Measurements from ENCODE around the gene MYH11.

MYH11 gene

DNA sequence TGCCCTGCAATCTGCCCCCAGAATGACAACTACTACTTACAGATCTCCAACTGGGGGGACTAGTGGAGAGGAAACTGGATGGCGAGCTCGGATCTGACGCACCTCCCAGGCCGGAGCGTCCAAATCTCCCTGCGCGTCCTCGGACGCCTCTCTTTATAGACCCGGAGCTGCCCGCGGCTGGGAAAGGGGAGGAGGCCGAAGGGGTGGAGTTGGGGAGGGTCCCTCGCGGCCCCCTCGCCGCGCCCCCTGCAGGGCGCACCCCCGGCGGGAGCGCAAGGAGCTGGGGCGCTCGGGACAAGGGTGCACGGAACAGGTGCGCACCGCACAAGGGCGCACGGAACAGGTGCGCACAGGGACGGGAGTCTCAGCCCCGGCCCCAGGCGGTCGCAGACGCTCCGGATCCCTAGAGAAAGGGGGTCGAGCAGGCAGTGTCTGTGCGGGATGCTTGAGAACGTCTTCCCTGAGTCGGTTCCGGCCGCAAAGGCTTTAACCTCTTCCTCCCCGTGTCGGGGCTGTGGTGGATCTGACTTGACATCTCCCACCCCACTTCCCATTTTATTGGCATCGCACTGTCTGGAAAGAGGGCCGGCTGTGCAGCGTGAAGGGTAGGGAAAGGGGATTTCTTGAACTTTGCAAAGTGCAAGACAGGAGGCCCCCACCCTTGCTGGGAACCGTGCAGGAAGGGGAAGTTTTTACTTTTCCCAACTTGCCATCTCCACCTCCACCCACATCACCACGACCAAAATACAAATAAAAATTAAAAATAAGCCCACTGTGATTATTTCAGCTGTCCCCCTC lies at the start of gene MYH11:
Gene MYH11 (minus strand): TSS at position 128 of the 798 bp plus-strand sequence. CDS start 18,776 bp downstream, outside the sequence.
- Mint-ChIP-seq H3K9me3 (no peaks in the 10 kb centered on the region), H3K36me3 (no peaks in the 10 kb centered on the region), H3K4me1 (peaks cover 14% of the 10 kb centered on the region), H3K4me3 (peak within 1 kb of the TSS; percentile 68), H3K27me3 (peaks cover 10% of the 10 kb centered on the region), H3K27ac (no peak within 1 kb of the TSS)
- DNase-seq (ENCODE audit: low spot score in 2 of 2) (no peak), ATAC-seq (ENCODE audit: low read depth) (no peak)

DNA sequence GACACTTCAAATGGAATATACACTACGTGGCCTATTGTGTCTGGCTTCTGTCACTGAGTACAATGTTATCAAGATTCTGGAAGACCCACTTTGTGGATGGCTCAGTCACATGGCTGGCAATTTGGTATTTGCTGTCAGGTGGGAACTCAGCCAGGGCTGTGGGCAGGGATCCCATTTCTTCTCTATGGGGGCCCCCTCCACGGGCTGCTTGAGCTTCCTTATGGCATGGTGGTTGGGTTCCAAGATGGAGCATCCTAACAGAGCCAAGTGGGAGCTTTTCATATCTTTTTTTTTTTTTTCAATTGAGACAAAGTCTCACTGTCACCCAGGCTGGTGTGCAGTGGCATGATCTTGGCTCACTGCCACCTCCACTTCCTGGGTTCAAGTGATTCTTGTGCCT lies 49.6 kb upstream of the MYH11 start:
- Mint-ChIP-seq H3K9me3 (peaks cover 1% of the 10 kb centered on the region), H3K4me1 (peaks cover 8% of the 10 kb centered on the region), H3K36me3 (peaks cover 2% of the 10 kb centered on the region), H3K4me3 (no peak overlapping the region), H3K27ac (no peak overlapping the region), H3K27me3 (peaks cover 3% of the 10 kb centered on the region)
- ATAC-seq (ENCODE audit: low read depth) (no peak), DNase-seq (ENCODE audit: low spot score in 2 of 2) (no peak)

DNA sequence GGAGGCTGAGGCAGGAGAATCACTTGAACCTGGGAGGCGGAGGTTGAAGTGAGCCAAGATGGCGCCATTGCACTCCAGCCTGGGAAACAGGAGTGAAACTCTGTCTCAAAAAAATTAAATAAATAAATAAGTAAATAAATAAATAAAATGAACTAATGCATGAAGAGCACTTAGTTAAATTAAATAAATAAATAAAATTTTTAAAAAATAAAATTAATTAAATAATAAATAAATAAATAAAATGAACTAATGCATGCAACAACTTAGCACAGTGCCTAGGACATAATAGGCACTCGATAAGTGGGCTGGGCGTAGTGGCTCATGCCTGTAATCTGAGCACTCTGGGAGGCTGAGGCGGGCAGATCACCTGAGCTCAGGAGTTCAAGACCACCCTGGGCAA lies 47.1 kb upstream of the MYH11 start:
- peaks cover 1% of the 10 kb centered on the region for H3K9me3 Mint-ChIP-seq
- H3K4me1 Mint-ChIP-seq = peaks cover 11% of the 10 kb centered on the region
- DNase-seq (ENCODE audit: low spot score in 2 of 2) (no peak), ATAC-seq (ENCODE audit: low read depth) (no peak)
- H3K27ac Mint-ChIP-seq = no peak overlapping the region
- peaks cover 3% of the 10 kb centered on the region for H3K27me3 Mint-ChIP-seq
- no peak overlapping the region for H3K4me3 Mint-ChIP-seq
- H3K36me3 Mint-ChIP-seq = peaks cover 2% of the 10 kb centered on the region

DNA sequence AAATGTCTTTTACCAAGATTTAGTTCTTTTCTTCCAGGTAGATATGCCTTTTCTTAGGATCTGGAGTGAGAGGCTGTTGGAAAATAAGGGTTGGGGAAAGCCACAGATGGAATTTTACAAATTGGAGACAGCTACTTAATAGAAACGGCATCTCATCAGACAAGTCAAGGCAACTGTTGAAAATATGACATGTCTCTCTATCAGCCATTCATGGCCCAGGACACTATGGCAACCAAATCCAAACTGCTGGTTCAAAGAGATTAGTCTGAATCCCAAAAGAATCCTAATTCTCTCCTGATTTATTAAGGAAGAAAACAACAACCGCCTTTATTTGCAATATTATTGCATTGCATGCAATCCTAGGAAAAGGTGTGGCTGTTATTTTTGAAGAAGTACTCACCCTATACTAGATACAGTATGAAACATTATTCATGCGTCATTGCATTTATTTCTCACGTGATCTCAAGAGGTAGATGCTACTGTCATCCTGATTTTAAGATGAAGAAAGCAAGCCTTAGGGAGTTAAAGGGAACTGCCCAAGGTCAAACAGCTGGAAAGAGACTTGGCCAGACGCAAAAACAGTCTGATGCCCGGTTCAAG lies 44.2 kb upstream of the MYH11 start:
- ATAC-seq (ENCODE audit: low read depth) = no peak
- H3K36me3 Mint-ChIP-seq = no peaks in the 10 kb centered on the region
- H3K4me1 Mint-ChIP-seq = peaks cover 13% of the 10 kb centered on the region
- H3K27ac Mint-ChIP-seq = no peak overlapping the region
- H3K27me3 Mint-ChIP-seq = peaks cover 3% of the 10 kb centered on the region
- no peak overlapping the region for H3K4me3 Mint-ChIP-seq
- no peak for DNase-seq (ENCODE audit: low spot score in 2 of 2)
- H3K9me3 Mint-ChIP-seq = no peaks in the 10 kb centered on the region

DNA sequence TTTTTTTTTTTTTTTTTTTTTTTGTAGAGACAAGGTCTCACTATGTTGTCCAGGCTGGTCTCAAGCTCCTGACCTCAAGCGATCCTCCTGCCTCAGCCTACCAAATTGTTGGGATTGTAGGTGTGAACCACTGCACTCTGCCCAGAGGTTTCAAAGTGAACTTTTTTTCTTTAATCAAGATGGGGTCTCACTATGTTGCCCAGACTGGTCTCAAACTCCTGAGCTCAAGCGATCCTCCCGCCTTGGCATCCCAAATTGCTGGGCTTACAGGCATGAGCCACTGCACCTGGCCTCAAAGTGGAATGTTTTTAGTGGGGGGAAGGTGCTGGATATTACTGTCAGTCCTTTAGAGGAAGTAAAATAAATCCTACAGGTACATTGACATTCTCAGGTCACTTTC lies 43.5 kb upstream of the MYH11 start:
- ATAC-seq (ENCODE audit: low read depth) = no peak
- Mint-ChIP-seq H3K27ac (no peak overlapping the region), H3K27me3 (peaks cover 3% of the 10 kb centered on the region)

DNA sequence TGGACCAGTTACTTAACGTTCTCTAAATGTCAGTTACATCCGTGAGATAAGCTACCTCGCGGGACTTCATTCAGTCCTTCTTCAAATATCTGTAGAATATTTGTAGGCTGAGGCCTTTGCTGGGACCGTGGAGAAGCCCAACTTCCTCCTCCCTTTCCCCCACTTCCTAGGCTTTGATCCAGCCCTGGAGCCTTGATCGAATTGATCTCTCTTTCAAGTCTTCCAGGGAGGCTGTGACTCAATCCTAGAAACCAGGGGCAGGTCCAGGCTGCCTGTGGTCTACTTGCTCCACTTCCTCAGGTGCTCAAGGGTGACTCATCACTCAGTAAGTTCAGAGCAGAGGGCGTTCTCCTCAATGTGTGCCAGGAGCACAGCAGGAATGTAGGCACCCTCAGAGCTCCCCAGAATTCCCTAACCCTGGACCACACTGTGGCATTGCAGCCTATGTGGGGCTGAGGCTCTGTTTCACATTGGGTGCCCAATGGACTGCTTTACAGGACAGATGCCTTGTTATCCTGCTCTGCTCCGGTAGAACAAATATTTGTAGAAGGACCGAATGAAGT lies 42.8 kb upstream of the MYH11 start:
- Mint-ChIP-seq H3K36me3 (no peaks in the 10 kb centered on the region), H3K27ac (no peak overlapping the region), H3K4me3 (no peak overlapping the region), H3K9me3 (no peaks in the 10 kb centered on the region), H3K4me1 (peaks cover 13% of the 10 kb centered on the region), H3K27me3 (peaks cover 2% of the 10 kb centered on the region)
- ATAC-seq (ENCODE audit: low read depth) = no peak
- no peak for DNase-seq (ENCODE audit: low spot score in 2 of 2)

More for the DNA sequence above, 43.5 kb upstream of the MYH11 start:
- no peaks in the 10 kb centered on the region for H3K36me3 Mint-ChIP-seq
- no peak overlapping the region for H3K4me3 Mint-ChIP-seq
- DNase-seq (ENCODE audit: low spot score in 2 of 2) = no peak
- no peaks in the 10 kb centered on the region for H3K9me3 Mint-ChIP-seq
- peaks cover 13% of the 10 kb centered on the region for H3K4me1 Mint-ChIP-seq

DNA sequence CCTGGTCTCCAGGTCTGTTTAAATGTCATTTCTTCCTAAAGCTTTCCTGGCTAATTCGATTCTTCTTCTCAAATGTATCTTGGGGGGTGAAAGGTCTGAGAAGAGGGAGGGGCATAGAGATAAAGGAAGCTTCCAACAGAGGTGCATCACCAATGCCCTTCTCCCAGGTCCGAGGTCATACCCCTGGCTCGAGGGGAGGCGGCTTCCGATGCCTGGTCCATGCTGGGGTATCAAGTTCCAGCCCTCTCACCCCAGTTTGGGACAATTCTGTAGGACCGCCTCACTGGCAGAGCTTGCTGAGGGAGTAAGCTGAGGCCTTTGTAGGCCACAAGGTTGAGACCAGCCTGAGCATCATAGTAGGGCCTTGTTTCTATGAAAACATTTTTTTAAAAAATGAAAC lies 41.8 kb upstream of the MYH11 start:
- H3K27ac Mint-ChIP-seq = peak overlapping the region; percentile 53

DNA sequence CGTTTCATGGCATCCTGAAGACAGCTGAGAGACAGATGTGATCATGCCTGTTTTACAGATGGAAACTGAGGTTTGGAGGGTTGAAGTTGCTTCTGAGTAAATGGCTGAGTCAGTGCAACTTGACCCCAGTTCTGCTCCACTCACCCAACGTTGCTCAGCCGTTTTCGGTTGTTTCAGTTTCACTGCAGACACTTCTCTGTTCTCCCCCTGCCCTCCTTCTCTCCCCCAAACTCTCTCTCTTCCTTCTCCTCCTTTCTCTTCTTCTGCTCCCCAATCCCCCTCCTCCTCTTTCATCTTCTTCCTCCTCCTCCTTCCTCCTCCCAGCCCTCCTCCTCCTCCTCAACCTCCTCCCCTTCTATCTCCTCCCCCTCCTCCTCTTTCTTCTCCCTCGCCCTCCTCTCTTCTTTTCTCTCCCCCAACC lies 41.0 kb upstream of the MYH11 start:
- no peaks in the 10 kb centered on the region for H3K9me3 Mint-ChIP-seq
- H3K27ac Mint-ChIP-seq = peak overlapping the region; percentile 53
- DNase-seq (ENCODE audit: low spot score in 2 of 2) (no peak), ATAC-seq (ENCODE audit: low read depth) (peak; percentile 79)
- no peaks in the 10 kb centered on the region for H3K36me3 Mint-ChIP-seq
- peak overlapping the region; percentile 76 for H3K4me3 Mint-ChIP-seq
- no peaks in the 10 kb centered on the region for H3K27me3 Mint-ChIP-seq
- H3K4me1 Mint-ChIP-seq = peaks cover 13% of the 10 kb centered on the region

More for the DNA sequence above, 41.8 kb upstream of the MYH11 start:
- H3K4me3 Mint-ChIP-seq = peak overlapping the region; percentile 76
- DNase-seq (ENCODE audit: low spot score in 2 of 2) (no peak), ATAC-seq (ENCODE audit: low read depth) (no peak)
- no peaks in the 10 kb centered on the region for H3K27me3 Mint-ChIP-seq
- no peaks in the 10 kb centered on the region for H3K36me3 Mint-ChIP-seq
- H3K9me3 Mint-ChIP-seq = no peaks in the 10 kb centered on the region
- peaks cover 13% of the 10 kb centered on the region for H3K4me1 Mint-ChIP-seq

DNA sequence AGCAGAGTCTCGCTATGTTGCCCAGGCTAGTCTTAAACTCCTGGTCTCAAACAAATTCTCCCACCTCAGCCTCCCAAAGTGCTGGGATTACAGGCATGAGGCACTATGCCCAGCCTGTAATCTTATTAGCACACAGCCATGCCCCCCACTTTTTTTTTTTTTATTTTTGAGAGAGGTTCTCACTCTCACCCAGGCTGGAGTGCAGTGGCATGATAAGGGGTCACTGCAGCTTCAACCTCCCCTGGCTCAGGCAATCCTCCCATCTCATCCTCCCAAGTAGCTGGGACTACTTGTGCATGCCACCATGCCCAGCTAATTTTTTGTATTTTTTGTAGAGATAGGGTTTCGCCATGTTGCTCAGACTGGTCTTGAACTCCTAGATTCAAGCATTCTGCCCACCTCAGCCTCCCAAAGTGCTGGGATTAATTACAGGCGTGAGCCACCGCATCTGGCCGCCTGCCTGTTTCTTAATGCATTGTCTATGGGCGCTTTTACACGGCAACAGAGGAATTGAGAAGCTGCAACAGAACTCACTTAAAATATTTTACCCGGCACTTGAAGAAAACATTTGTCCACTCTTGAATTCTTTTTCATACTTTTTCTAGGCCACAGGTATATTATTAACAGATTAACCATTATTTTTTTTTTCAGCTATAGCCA lies 40.4 kb upstream of the MYH11 start:
- Mint-ChIP-seq H3K4me3 (no peak overlapping the region), H3K9me3 (no peaks in the 10 kb centered on the region), H3K36me3 (no peaks in the 10 kb centered on the region), H3K4me1 (peaks cover 13% of the 10 kb centered on the region), H3K27me3 (no peaks in the 10 kb centered on the region), H3K27ac (no peak overlapping the region)
- DNase-seq (ENCODE audit: low spot score in 2 of 2) (no peak), ATAC-seq (ENCODE audit: low read depth) (no peak)

DNA sequence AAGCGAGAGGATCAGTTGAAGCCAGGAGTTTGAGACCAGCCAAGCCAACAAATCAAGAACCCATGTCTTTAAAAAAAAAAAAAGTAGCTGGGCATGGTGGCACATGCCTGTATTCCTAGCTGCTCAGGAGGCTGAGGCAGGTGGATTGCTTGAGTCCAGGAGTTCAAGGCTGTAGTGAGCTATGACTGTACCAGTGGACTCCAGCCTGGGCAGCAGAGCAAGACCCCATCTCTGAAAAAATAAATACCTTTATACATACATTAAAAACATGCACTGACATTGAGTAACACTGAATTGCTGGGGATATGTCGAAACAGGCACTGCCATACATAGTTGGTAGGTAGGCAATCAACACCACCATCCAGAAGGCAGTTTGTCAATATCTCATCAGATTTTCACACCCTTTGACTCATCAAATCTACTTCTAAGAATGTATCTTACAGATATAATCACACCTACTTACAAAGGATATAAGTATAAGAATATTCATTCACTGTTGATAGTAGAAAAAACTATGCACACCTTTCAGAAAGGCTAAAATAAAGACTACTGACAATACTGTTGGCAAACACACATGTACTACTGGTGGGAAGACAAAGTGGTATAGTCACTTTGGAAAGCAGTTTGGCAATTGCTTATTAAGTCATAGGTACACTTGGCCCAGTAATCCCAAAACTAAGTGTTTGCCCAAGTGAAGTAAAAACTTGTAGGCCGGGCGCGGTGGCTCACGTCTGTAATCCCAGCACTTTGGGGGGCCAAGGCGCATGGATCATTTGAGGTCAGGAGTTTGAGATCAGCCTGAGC lies 37.9 kb upstream of the MYH11 start:
- ATAC-seq (ENCODE audit: low read depth) = no peak
- H3K27ac Mint-ChIP-seq = no peak overlapping the region

DNA sequence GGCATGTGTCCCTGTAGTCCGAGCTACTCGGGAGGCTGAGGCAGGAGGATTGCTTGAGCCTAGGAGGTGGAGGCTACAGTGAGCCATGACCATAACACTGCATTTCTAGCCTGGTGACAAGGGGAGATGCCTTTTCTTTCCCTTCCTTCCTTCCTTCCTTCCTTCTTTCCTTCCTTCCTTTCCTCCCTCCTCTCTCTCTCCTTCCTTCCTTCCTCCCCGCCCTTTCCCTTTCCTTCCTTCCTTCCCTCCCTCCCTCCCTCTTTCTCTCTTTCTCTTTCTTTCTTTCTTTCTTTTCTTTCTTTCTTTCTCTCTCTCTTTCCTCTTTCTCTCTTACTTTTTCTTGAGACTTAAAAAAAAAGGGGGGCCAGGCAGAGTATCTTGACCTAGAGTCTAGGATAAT lies 34.7 kb upstream of the MYH11 start:
- Mint-ChIP-seq H3K27ac (no peak overlapping the region), H3K4me3 (no peak overlapping the region), H3K36me3 (peaks cover 1% of the 10 kb centered on the region), H3K27me3 (no peaks in the 10 kb centered on the region), H3K4me1 (peaks cover 13% of the 10 kb centered on the region), H3K9me3 (no peaks in the 10 kb centered on the region)
- no peak for ATAC-seq (ENCODE audit: low read depth)
- DNase-seq (ENCODE audit: low spot score in 2 of 2) = no peak

More for the DNA sequence above, 37.9 kb upstream of the MYH11 start:
- Mint-ChIP-seq H3K9me3 (no peaks in the 10 kb centered on the region), H3K36me3 (no peaks in the 10 kb centered on the region), H3K27me3 (no peaks in the 10 kb centered on the region), H3K4me3 (no peak overlapping the region), H3K4me1 (peaks cover 12% of the 10 kb centered on the region)
- DNase-seq (ENCODE audit: low spot score in 2 of 2) = no peak

DNA sequence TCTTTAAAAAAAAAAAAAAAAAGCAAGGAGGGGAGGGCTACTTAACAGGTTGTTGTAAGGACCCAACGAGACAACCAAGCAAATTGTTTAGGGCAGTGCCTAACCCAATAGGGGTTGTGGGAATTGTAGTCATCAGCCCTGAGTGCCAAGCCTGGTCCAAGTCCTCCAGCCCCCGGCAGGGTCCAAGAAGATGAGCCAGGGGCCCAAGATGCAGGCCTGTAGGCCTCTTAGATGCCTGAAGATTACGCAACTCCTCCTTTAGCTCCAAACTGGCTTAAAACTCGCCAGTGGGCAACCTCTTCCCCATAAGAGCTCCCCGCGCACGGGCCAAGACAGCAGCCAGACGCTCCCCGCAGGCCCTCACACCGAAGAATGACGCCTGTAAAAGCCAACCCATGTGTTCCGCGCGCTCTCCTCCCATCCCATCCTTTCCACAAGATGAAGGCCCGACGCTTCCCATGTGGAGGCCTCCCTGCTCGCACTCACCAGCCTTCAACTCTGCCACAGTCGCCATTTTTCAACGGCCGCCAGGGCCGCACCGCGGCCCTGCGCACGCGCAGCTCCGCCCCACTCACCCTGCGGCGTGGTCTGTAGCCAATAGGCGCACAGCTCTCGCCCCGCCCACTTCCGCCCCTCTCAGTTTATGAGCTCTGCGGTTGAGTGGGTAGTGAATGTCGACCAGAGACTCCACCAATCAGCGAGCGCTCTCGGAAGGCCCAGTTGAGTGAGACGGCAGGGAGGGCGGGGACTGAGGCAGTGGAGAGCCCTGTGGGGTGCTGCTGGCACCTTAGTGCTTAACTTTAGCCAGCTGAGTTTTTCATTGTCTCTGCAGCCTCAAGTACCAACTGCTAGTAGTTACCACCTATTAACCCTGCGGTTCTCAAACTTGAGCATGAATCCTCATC lies 31.5 kb upstream of the MYH11 start, which contains the start of gene CEP20:
Gene CEP20 (minus strand): TSS at position 532 of the 905 bp plus-strand sequence. CDS start 18 bp downstream, at position 514.
- Mint-ChIP-seq H3K36me3 (peaks cover 4% of the 10 kb centered on the region), H3K27ac (peak within 1 kb of the TSS; percentile 90), H3K27me3 (no peaks in the 10 kb centered on the region), H3K4me3 (peak within 1 kb of the TSS; percentile 93), H3K4me1 (peaks cover 22% of the 10 kb centered on the region), H3K9me3 (no peaks in the 10 kb centered on the region)
- ATAC-seq (ENCODE audit: low read depth) (peak; percentile 97), DNase-seq (ENCODE audit: low spot score in 2 of 2) (peak; percentile 94 to 99)
